Measurements from ENCODE around the gene GALNT1. TPM values are rescaled to one million over a fixed set of nuclear protein-coding genes. Genes with fewer than 3 reads are reported as not detected.

GALNT1 gene
- total and polyA plus RNA-seq, 9 of the 15 experiments (the other 6 are each of a cell fraction or from before 2014, with no cell fraction given) = 14.4 to 54.1 (median 36.6) TPM

- TF ChIP-seq, protein P1, sequence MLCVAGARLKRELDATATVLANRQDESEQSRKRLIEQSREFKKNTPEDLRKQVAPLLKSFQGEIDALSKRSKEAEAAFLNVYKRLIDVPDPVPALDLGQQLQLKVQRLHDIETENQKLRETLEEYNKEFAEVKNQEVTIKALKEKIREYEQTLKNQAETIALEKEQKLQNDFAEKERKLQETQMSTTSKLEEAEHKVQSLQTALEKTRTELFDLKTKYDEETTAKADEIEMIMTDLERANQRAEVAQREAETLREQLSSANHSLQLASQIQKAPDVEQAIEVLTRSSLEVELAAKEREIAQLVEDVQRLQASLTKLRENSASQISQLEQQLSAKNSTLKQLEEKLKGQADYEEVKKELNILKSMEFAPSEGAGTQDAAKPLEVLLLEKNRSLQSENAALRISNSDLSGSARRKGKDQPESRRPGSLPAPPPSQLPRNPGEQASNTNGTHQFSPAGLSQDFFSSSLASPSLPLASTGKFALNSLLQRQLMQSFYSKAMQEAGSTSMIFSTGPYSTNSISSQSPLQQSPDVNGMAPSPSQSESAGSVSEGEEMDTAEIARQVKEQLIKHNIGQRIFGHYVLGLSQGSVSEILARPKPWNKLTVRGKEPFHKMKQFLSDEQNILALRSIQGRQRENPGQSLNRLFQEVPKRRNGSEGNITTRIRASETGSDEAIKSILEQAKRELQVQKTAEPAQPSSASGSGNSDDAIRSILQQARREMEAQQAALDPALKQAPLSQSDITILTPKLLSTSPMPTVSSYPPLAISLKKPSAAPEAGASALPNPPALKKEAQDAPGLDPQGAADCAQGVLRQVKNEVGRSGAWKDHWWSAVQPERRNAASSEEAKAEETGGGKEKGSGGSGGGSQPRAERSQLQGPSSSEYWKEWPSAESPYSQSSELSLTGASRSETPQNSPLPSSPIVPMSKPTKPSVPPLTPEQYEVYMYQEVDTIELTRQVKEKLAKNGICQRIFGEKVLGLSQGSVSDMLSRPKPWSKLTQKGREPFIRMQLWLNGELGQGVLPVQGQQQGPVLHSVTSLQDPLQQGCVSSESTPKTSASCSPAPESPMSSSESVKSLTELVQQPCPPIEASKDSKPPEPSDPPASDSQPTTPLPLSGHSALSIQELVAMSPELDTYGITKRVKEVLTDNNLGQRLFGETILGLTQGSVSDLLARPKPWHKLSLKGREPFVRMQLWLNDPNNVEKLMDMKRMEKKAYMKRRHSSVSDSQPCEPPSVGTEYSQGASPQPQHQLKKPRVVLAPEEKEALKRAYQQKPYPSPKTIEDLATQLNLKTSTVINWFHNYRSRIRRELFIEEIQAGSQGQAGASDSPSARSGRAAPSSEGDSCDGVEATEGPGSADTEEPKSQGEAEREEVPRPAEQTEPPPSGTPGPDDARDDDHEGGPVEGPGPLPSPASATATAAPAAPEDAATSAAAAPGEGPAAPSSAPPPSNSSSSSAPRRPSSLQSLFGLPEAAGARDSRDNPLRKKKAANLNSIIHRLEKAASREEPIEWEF (CRISPR knock-in tag; IDR thresholded peaks at IDR 0.05) = no peak
- TF ChIP-seq, protein P2, sequence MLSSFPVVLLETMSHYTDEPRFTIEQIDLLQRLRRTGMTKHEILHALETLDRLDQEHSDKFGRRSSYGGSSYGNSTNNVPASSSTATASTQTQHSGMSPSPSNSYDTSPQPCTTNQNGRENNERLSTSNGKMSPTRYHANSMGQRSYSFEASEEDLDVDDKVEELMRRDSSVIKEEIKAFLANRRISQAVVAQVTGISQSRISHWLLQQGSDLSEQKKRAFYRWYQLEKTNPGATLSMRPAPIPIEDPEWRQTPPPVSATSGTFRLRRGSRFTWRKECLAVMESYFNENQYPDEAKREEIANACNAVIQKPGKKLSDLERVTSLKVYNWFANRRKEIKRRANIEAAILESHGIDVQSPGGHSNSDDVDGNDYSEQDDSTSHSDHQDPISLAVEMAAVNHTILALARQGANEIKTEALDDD (IDR thresholded peaks at IDR 0.05) = no peak
- TF ChIP-seq, protein P3, sequence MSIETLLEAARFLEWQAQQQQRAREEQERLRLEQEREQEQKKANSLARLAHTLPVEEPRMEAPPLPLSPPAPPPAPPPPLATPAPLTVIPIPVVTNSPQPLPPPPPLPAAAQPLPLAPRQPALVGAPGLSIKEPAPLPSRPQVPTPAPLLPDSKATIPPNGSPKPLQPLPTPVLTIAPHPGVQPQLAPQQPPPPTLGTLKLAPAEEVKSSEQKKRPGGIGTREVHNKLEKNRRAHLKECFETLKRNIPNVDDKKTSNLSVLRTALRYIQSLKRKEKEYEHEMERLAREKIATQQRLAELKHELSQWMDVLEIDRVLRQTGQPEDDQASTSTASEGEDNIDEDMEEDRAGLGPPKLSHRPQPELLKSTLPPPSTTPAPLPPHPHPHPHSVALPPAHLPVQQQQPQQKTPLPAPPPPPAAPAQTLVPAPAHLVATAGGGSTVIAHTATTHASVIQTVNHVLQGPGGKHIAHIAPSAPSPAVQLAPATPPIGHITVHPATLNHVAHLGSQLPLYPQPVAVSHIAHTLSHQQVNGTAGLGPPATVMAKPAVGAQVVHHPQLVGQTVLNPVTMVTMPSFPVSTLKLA (conservative IDR thresholded peaks at IDR 0.05) = no peak
- TF ChIP-seq NFYB (IDR thresholded peaks at IDR 0.05; ENCODE audit: extremely low read depth, insufficient read length) = no peak
Observed at GRCh38 chr18:35572644-35573043, 8.9 kb upstream of the GALNT1 start (continued).

Measured in K562 (cell line).